PC-9 (cell line): ENCODE measurements around the gene ANKRD30B. TPM values are rescaled to one million over a fixed set of nuclear protein-coding genes. Genes with fewer than 3 reads are reported as not detected.
"Not testable (repeated sequence)": the region's sequence is repeated elsewhere in the genome, so short reads cannot be mapped to it uniquely, and the experiment has no call there.

Experiments
- BruUV-seq: library from RNA; stranded (reverse); fragments of 400-500 nt; replicated peaks from 2 replicates; lab custom pipeline; 2021; lab: Mats Ljungman, UMichigan
- CTCF ChIA-PET: fragments of 300-600 bp; sonication (Branson Sonifier 250); formaldehyde crosslinking; loops from one replicate; lab custom pipeline; 2022; ENCODE audit warnings: antibody characterized with exemption; lab: Charles Lee
- POLR2A ChIA-PET: fragments of 300-600 bp; sonication (Branson Sonifier 250); formaldehyde crosslinking; loops from one replicate; lab custom pipeline; 2022; ENCODE audit warnings: antibody characterized with exemption; ENCODE audit not compliant: unreplicated experiment; lab: Charles Lee
- DNase-seq, 2 experiments: peaks; one replicate each; pipeline versions ENCODE4 v3.0.0 to v3.0.0-alpha.2; 2015 to 2022; ENCODE audit warnings: mixed read lengths in 1 of 2
- H2AFZ ChIP-seq: fragments of 200-600 bp; sonication (generic); 2 replicates; pipeline ENCODE4 v1.8.1; 2017; ENCODE audit warnings: antibody characterized with exemption
- H3F3A ChIP-seq: fragments of 200-600 bp; sonication (generic); 2 replicates; pipeline ENCODE4 v1.8.1; 2017; ENCODE audit warnings: antibody characterized with exemption, mild to moderate bottlenecking, low read depth; ENCODE audit not compliant: insufficient read depth
- H3K27ac ChIP-seq: fragments of 200-600 bp; sonication (generic); 2 replicates; pipeline ENCODE4 v1.6.1; 2016; ENCODE audit warnings: mixed run types
- H3K27me3 ChIP-seq: fragments of 200-600 bp; sonication (generic); 2 replicates; pipeline ENCODE4 v1.6.1; 2016; ENCODE audit warnings: low read depth, mixed run types; ENCODE audit not compliant: insufficient read depth
- H3K36me3 ChIP-seq: fragments of 200-600 bp; sonication (generic); 2 replicates; pipeline ENCODE4 v1.6.1; 2016; ENCODE audit warnings: low read depth, mixed run types
- H3K4me1 ChIP-seq: fragments of 200-600 bp; sonication (generic); replicated peaks from 2 replicates; pipeline ENCODE4 v1.6.1; 2016; ENCODE audit warnings: mixed run types; ENCODE audit not compliant: insufficient read depth
- H3K4me2 ChIP-seq: fragments of 200-600 bp; sonication (generic); 2 replicates; pipeline ENCODE4 v1.6.1; 2017; ENCODE audit warnings: mixed run types
- H3K4me3 ChIP-seq: fragments of 200-600 bp; sonication (generic); 2 replicates; pipeline ENCODE4 v1.6.1; 2016; ENCODE audit warnings: mixed run types
- H3K79me2 ChIP-seq: fragments of 200-600 bp; sonication (generic); 2 replicates; pipeline ENCODE4 v1.6.1; 2017; ENCODE audit warnings: low read depth, mixed run types
- H3K9me2 ChIP-seq: fragments of 200-600 bp; sonication (generic); 2 replicates; pipeline ENCODE4 v1.8.1; 2017; ENCODE audit warnings: mild to moderate bottlenecking; ENCODE audit not compliant: insufficient read depth
- H3K9me3 ChIP-seq: fragments of 200-600 bp; sonication (generic); 2 replicates; pipeline ENCODE4 v1.8.1; 2016; ENCODE audit warnings: low read depth; ENCODE audit not compliant: insufficient read depth
- H4K20me1 ChIP-seq: fragments of 200-600 bp; sonication (generic); 2 replicates; pipeline ENCODE4 v1.8.1; 2017; ENCODE audit not compliant: insufficient read depth
- intact Hi-C: fragments of 100-400 bp; cut with micrococcal nuclease; formaldehyde crosslinking; loops from one replicate; pipeline ENCODE4 v1.10.0; 2022; ENCODE audit not compliant: unreplicated experiment
- total RNA-seq: library from RNA; stranded (reverse); gene quantifications from 2 replicates; pipeline ENCODE4 v1.2.3, GENCODE V29; 2021

The ANKRD30B gene
- total RNA-seq, 1 experiment from 2014 or later = not detected

DNA sequence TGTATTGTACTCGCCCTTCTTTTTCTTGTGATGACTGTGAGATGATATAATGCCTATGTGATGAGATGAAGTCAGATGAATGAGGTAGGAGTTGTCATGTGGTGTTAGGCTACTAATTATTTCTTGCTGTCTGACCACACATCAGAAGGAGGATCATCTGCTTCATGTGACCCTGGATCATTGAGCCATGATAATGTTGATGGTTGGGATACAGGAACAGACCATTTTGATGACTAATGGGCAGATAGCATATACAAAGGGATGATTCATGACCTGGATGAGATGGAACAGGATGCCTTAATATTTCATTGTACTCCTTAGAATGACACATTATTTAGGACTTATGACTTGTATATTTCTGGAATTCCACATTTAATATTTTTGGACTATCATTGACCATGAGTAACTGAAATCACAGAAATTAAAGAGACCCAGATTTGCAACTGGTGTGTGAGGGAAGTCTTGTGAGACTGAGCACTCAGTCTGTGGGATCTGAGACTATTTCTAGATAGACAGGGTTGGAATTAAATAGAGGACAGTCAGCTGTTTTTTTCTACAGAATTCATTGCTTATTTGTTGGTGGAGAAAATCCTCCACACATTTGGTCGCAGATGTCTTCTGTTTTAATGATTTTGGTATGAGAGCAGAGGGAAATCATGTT lies 79.1 kb downstream of the ANKRD30B start:
- POLR2A ChIA-PET, H3K27ac ChIP-seq, H3K79me2 ChIP-seq, H3K36me3 ChIP-seq, H3K4me2 ChIP-seq, CTCF ChIA-PET, H4K20me1 ChIP-seq, H3K27me3 ChIP-seq, BruUV-seq, H3F3A ChIP-seq, H2AFZ ChIP-seq, H3K4me3 ChIP-seq, intact Hi-C loops, H3K4me1 ChIP-seq, H3K9me3 ChIP-seq, H3K9me2 ChIP-seq: not testable (repeated sequence)
- DNase-seq = peak in 1 of 2 experiments; percentile 33

DNA sequence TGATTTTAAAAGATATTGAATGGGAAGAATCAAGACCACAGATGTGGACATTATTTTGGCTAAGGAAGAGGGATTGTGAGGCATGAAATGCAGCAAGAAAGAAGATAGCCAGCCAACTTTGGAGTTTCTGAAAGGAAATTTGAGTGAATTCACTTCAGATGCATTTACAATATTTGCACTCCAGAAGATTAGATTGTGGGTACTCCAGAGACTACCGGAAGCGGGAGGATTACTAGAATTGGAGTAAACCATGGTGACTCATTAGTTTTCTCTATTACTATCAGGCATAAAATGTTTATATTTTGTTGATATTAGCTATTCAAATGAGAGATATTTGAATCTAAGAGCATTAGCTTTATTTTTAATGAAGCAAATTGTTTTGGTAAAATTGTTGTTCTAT lies 93.6 kb downstream of the ANKRD30B start:
- H3K36me3 ChIP-seq, H3K4me1 ChIP-seq, H3K4me2 ChIP-seq, H4K20me1 ChIP-seq, H2AFZ ChIP-seq, intact Hi-C loops, H3K27ac ChIP-seq, DNase-seq, H3F3A ChIP-seq, CTCF ChIA-PET, POLR2A ChIA-PET, H3K9me3 ChIP-seq, H3K79me2 ChIP-seq, H3K9me2 ChIP-seq, H3K27me3 ChIP-seq, H3K4me3 ChIP-seq, BruUV-seq: not testable (repeated sequence)

DNA sequence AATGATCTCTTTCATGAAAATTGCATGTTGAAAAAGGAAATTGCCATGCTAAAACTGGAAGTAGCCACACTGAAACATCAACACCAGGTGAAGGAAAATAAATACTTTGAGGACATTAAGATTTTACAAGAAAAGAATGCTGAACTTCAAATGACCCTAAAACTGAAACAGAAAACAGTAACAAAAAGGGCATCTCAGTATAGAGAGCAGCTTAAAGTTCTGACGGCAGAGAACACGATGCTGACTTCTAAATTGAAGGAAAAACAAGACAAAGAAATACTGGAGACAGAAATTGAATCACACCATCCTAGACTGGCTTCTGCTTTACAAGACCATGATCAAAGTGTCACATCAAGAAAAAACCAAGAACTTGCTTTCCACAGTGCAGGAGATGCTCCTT lies 103.6 kb downstream of the ANKRD30B start:
- H2AFZ ChIP-seq, H3K27me3 ChIP-seq, H3K27ac ChIP-seq, intact Hi-C loops, POLR2A ChIA-PET, H3K4me1 ChIP-seq, H4K20me1 ChIP-seq, DNase-seq, H3K4me2 ChIP-seq, H3K4me3 ChIP-seq, CTCF ChIA-PET, H3K36me3 ChIP-seq, H3F3A ChIP-seq, H3K9me2 ChIP-seq, H3K9me3 ChIP-seq, BruUV-seq, H3K79me2 ChIP-seq: not testable (repeated sequence)

DNA sequence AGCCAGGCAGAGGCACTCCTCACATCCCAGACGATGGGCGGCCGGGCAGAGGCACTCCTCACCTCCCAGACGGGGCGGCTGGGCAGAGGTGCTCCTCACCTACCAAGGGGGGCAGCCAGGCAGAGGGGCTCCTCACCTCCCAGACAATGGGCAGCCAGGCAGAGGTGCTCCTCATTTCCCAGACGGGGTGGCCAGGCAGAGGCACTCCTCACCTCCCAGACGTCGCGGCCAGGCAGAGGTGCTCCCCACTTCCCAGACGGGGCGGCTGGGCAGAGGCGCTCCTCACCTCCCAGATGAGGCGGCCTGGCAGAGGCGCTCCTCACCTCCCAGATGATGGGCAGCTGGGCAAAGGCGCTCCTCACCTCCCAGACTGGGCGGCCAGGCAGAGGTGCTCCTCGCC lies 107.7 kb downstream of the ANKRD30B start:
- H3K79me2 ChIP-seq, H3K27me3 ChIP-seq, H3K9me3 ChIP-seq, H3K36me3 ChIP-seq, H3K4me1 ChIP-seq, intact Hi-C loops, DNase-seq, H3K4me2 ChIP-seq, CTCF ChIA-PET, POLR2A ChIA-PET, H4K20me1 ChIP-seq, H3K4me3 ChIP-seq, H2AFZ ChIP-seq, H3K9me2 ChIP-seq, H3F3A ChIP-seq, BruUV-seq, H3K27ac ChIP-seq: not testable (repeated sequence)

DNA sequence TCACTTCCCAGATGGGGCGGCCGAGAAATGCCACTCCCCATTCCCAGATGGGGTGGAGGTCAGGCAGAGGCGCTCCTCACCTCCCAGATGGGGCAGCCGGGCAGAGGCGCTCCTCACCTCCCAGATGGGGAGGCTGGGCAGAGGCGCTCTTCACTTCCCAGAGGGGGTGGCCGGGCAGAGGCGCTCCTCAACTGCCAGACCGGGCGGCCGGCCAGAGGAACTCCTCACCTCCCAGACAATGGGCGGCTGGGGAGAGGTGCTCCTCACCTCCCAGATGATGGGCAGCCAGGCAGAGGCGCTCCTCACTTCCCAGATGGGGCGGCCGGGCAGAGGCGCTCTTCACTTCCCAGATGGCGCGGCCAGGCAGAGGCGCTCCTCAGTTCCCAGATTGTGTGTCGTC lies 108.3 kb downstream of the ANKRD30B start:
- H2AFZ ChIP-seq, DNase-seq, H3K27me3 ChIP-seq, intact Hi-C loops, H3K4me2 ChIP-seq, H3K4me1 ChIP-seq, POLR2A ChIA-PET, H3K79me2 ChIP-seq, H3K4me3 ChIP-seq, H4K20me1 ChIP-seq, H3K27ac ChIP-seq, H3K9me2 ChIP-seq, BruUV-seq, H3K36me3 ChIP-seq, H3K9me3 ChIP-seq, H3F3A ChIP-seq, CTCF ChIA-PET: not testable (repeated sequence)

DNA sequence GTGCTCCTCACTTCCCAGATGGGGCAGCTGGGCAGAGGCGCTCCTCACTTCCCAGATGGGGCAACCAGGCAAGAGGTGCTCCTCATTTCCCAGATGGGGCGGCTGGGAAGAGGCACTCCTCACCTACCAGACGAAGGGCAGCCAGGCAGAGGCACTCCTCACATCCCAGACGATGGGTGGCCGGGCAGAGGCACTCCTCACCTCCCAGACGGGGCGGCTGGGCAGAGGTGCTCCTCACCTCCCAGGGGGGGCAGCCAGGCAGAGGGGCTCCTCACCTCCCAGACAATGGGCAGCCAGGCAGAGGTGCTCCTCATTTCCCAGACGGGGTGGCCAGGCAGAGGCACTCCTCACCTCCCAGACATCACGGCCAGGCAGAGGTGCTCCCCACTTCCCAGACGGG lies 110.5 kb downstream of the ANKRD30B start:
- POLR2A ChIA-PET, BruUV-seq: not testable (repeated sequence)

DNA sequence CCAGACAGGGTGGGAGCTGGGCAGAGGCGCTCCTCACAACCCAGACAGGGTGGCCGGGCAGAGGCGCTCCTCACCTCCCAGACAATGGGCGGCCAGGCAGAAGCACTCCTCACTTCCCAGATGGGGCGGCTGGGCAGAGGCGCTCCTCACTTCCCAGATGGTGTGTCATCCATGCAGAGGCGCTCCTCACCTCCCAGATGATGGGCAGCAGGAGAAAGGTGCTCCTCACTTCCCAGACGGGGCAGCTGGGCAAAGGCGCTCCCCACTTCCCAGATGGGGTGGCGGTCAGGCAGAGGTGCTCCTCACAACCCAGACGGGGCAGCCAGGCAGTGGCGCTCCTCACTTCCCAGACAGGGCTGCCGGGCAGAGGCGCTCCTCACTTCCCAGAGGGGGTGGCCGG lies 112.0 kb downstream of the ANKRD30B start:
- DNase-seq, H3K4me1 ChIP-seq, H3K27ac ChIP-seq, BruUV-seq, intact Hi-C loops, POLR2A ChIA-PET, H3K36me3 ChIP-seq, H3K9me3 ChIP-seq, H3K9me2 ChIP-seq, H3K4me3 ChIP-seq, H3K79me2 ChIP-seq, H2AFZ ChIP-seq, H3K27me3 ChIP-seq, H3F3A ChIP-seq, CTCF ChIA-PET, H3K4me2 ChIP-seq, H4K20me1 ChIP-seq: not testable (repeated sequence)

More for the DNA sequence above, 110.5 kb downstream of the ANKRD30B start:
- DNase-seq, H3K4me2 ChIP-seq, H3K4me1 ChIP-seq, H3K9me3 ChIP-seq, H4K20me1 ChIP-seq, H3K79me2 ChIP-seq, H3K9me2 ChIP-seq, H3K4me3 ChIP-seq, H3F3A ChIP-seq, H3K36me3 ChIP-seq, CTCF ChIA-PET, intact Hi-C loops, H3K27me3 ChIP-seq, H2AFZ ChIP-seq, H3K27ac ChIP-seq: not testable (repeated sequence)
